Adrenal gland (tissue), 12 donors: ENCODE results near the gene CTBP2. TPM values are rescaled to one million over a fixed set of nuclear protein-coding genes. Genes with fewer than 3 reads are reported as not detected.

ENCODE experiments used
- DNase-seq, 7 donors: peaks; one replicate each; pipeline ENCODE4 v3.0.0-alpha.2; 2019 to 2020
- H3K27ac ChIP-seq, 5 donors: fragments of 200-600 bp; sonication (generic) in 4 of 5; 1 replicate in 3 of 5; 2 replicates in 2 of 5; pipeline versions ENCODE4 v1.5.1 to v1.8.0; 2016 to 2020; ENCODE audit warnings: mild to moderate bottlenecking in 1 of 5
- H3K27me3 ChIP-seq: fragments of 200-600 bp; 2 replicates; pipeline ENCODE4 v1.8.0; 2021
- H3K36me3 ChIP-seq, 2 donors: fragments of 200-600 bp; replicated peaks in 1 of 2; 1 replicate in 1 of 2; 2 replicates in 1 of 2; pipeline versions ENCODE4 v1.5.1 to v1.8.0; 2018 to 2022
- H3K4me1 ChIP-seq, 2 donors: fragments of 200-600 bp; replicated peaks in 1 of 2; 1 replicate in 1 of 2; 2 replicates in 1 of 2; pipeline versions ENCODE4 v1.5.1 to v1.8.0; 2018 to 2021
- H3K4me3 ChIP-seq, 4 donors: fragments of 200-600 bp; sonication (generic) in 3 of 4; one replicate each; pipeline ENCODE4 v1.5.1; 2016 to 2018
- H3K9me3 ChIP-seq, 3 donors: fragments of 200-600 bp; sonication (generic) in 1 of 3; replicated peaks in 1 of 3; 1 replicate in 2 of 3; 2 replicates in 1 of 3; pipeline versions ENCODE4 v1.5.1 to v1.8.0; 2016 to 2021
- CTCF ChIP-seq, 6 experiments: fragments of 450-650 bp in 4 of 6; fragments of 200-600 bp in 2 of 6; sonication (generic) in 1 of 6; IDR thresholded peaks; 1 replicate in 5 of 6; 2 replicates in 1 of 6; pipeline versions ENCODE4 v1.5.1 to v1.8.0; 2016 to 2021; ENCODE audit warnings: antibody characterized with exemption in 6 of 6, mild to moderate bottlenecking in 2 of 6, moderate library complexity in 1 of 6
- POLR2A ChIP-seq, 2 donors: fragments of 450-650 bp; IDR thresholded peaks; one replicate each; pipeline ENCODE4 v1.6.1; 2017; ENCODE audit warnings: antibody characterized with exemption in 2 of 2, mild to moderate bottlenecking in 2 of 2, moderate library complexity in 1 of 2
- WGBS, 4 donors: extraction: QIAGEN DNeasy Blood & Tissue Kit in 2 of 4; methylation state at CpG; one replicate each; pipeline versions ENCODE4 v1.1.5 to v1.1.7; 2013 to 2017; 5-methylcytosine and 5-hydroxymethylcytosine counted together
- intact Hi-C, 2 donors: fragments of 100-400 bp; cut with DNase I; formaldehyde crosslinking; loops; one replicate each; pipeline versions ENCODE4 v1.14.1 to v1.15.0; 2022 to 2023
- polyA plus RNA-seq, 3 donors: library from polyadenylated mRNA; stranded (reverse); fragments of 200-250 nt in 2 of 3; fragments of 350-450 nt in 1 of 3; fragmentation: Illumina TruSeq in 1 of 3; extraction: RNeasy Lipid Tissue Mini Kit (QIAGEN cat#74804) in 1 of 3; gene quantifications; one replicate each; pipeline ENCODE4 v1.2.3, GENCODE V29; 2013 to 2014
- total RNA-seq, 9 donors: library from RNA; depleted of rRNA in 4 of 9; stranded (reverse); fragments of >200 nt in 4 of 9; fragments of 120-200 nt in 1 of 9; fragmentation: NEBNext Ultra II Directional in 1 of 9; extraction: Animal tissue kit (Norgen Biotek cat#: 25700) in 1 of 9; gene quantifications; one replicate each; pipeline versions ENCODE4 v1.1.0 to v1.2.4, GENCODE V29; 2013 to 2023
- donor health status: healthy with polysubstance abuse.
- donor health status: Bipolar disorder and iron deficiency.
- donor health status: DM: yes; HTN: yes; CAD: no.
- donor health status: DM: no; HTN: no; CAD: no.
- donor health status: DM: no; HTN: no; CAD: no.
- donor health status: DM: yes; HTN: yes; CAD: no.

CTBP2 gene
- total and polyA plus RNA-seq, 12 donors, result 25.3 to 66.5 (median 45.7) TPM

GRCh38 chr10:125190946-125191345, 30.6 kb upstream of the CTBP2 start:
- H3K27me3 ChIP-seq, result no peaks in the 10 kb centered on the region
- no peak overlapping the region for H3K4me3 ChIP-seq
- 80 to 90% (median 86%) methylated on average over 5 to 8 of the region's 8 CpGs for WGBS, 4 donors
- no peaks in the 10 kb centered on the region for H3K9me3 ChIP-seq
- DNase-seq, result peak in 1 of 7 donors; percentile 15
- intact Hi-C loops, result no loop called here
- H3K36me3 ChIP-seq, result no peaks in the 10 kb centered on the region
- no peaks in the 10 kb centered on the region for H3K4me1 ChIP-seq
- no peak for TF ChIP-seq CTCF (IDR thresholded peaks at IDR 0.05)
- TF ChIP-seq POLR2A (IDR thresholded peaks at IDR 0.05), result no peak
- H3K27ac ChIP-seq, result no peak overlapping the region

- intact Hi-C loops, result no loop called here
- no peaks in the 10 kb centered on the region for H3K27me3 ChIP-seq
- peak in 1 of 7 donors; percentile 11 for DNase-seq
Measured at GRCh38 chr10:125190414-125190813, 30.1 kb upstream of the CTBP2 start.

GRCh38 chr10:125189162-125189561, 28.8 kb upstream of the CTBP2 start:
- peak in 1 of 7 donors; percentile 17 for DNase-seq
- no peak overlapping the region for H3K4me3 ChIP-seq
- no peaks in the 10 kb centered on the region for H3K9me3 ChIP-seq
- intact Hi-C loops, result no loop called here
- H3K4me1 ChIP-seq, result no peaks in the 10 kb centered on the region
- 86 to 88% (median 87%) methylated on average over 8 of the region's 8 CpGs for WGBS, 4 donors
- H3K27me3 ChIP-seq, result no peaks in the 10 kb centered on the region
- H3K36me3 ChIP-seq, result no peaks in the 10 kb centered on the region
- no peak overlapping the region for H3K27ac ChIP-seq
- TF ChIP-seq CTCF (IDR thresholded peaks at IDR 0.05), result no peak
- TF ChIP-seq POLR2A (IDR thresholded peaks at IDR 0.05), result no peak

More at GRCh38 chr10:125190414-125190813, 30.1 kb upstream of the CTBP2 start:
- Histone ChIP-seq H3K9me3 (no peaks in the 10 kb centered on the region), H3K27ac (no peak overlapping the region), H3K36me3 (no peaks in the 10 kb centered on the region), H3K4me1 (no peaks in the 10 kb centered on the region), H3K4me3 (no peak overlapping the region)
- 66 to 86% (median 72%) methylated on average over 6 of the region's 6 CpGs for WGBS, 4 donors
- TF ChIP-seq POLR2A (IDR thresholded peaks at IDR 0.05) (no peak), CTCF (IDR thresholded peaks at IDR 0.05) (no peak)

GRCh38 chr10:125187238-125188194, 27.2 kb upstream of the CTBP2 start:
- TF ChIP-seq POLR2A (IDR thresholded peaks at IDR 0.05) (no peak), CTCF (IDR thresholded peaks at IDR 0.05) (no peak)
- Histone ChIP-seq H3K36me3 (no peaks in the 10 kb centered on the region), H3K4me3 (no peak overlapping the region), H3K4me1 (no peaks in the 10 kb centered on the region), H3K27ac (no peak overlapping the region), H3K27me3 (no peaks in the 10 kb centered on the region), H3K9me3 (no peaks in the 10 kb centered on the region)
- WGBS, 4 donors, result 66 to 79% (median 70%) methylated on average over 6 of the region's 6 CpGs
- intact Hi-C loops, result no loop called here
- DNase-seq, result peak in 1 of 7 donors; percentile 7
